GM21423 (cell line): ENCODE results near the gene PPFIA4.
"Not testable (repeated sequence)": the region's sequence is repeated elsewhere in the genome, so short reads cannot be mapped to it uniquely, and the experiment has no call there.

Experiments used
- ATAC-seq: cut with Tn5 transposase; IDR thresholded peaks from one replicate; pipeline ENCODE4 v1.9.1; 2021; ENCODE audit warnings: mild to moderate bottlenecking, moderate library complexity; ENCODE audit not compliant: unreplicated experiment

The PPFIA4 gene

GRCh38 chr1:203026031-203026665 is at the start of gene PPFIA4:
PPFIA4 (plus strand) TSS chr1:203026491; CDS start chr1:203039009, 12,518 bp downstream.
- ATAC-seq = peak; percentile 82

GRCh38 chr1:202976633-202977032 is 49.7 kb upstream of the PPFIA4 start:
- no peak for ATAC-seq

GRCh38 chr1:202979459-202979858 is 46.8 kb upstream of the PPFIA4 start:
- ATAC-seq = no peak

GRCh38 chr1:202981939-202982338 is 44.4 kb upstream of the PPFIA4 start:
- no peak for ATAC-seq

GRCh38 chr1:202982715-202983430 is 43.4 kb upstream of the PPFIA4 start:
- no peak for ATAC-seq

GRCh38 chr1:202986120-202986519 is 40.2 kb upstream of the PPFIA4 start:
- ATAC-seq = not testable (repeated sequence)

- ATAC-seq = no peak
Observed at GRCh38 chr1:202987255-202987654, 39.0 kb upstream of the PPFIA4 start.

GRCh38 chr1:202987922-202988583 is 38.2 kb upstream of the PPFIA4 start:
- no peak for ATAC-seq

GRCh38 chr1:202989879-202990278 is 36.4 kb upstream of the PPFIA4 start:
- ATAC-seq = no peak

GRCh38 chr1:202991112-202991511 is 35.2 kb upstream of the PPFIA4 start:
- ATAC-seq = no peak

- no peak for ATAC-seq
Observed at GRCh38 chr1:202994756-202995155, 31.5 kb upstream of the PPFIA4 start.

GRCh38 chr1:202998836-202999750 is 27.2 kb upstream of the PPFIA4 start:
- ATAC-seq = no peak

- no peak for ATAC-seq
Observed at GRCh38 chr1:203000217-203000944, 25.9 kb upstream of the PPFIA4 start.

GRCh38 chr1:203001986-203002385 is 24.3 kb upstream of the PPFIA4 start:
- no peak for ATAC-seq

- no peak for ATAC-seq
Observed at GRCh38 chr1:203002951-203003350, 23.3 kb upstream of the PPFIA4 start.

- ATAC-seq = not testable (repeated sequence)
Observed at GRCh38 chr1:203005395-203006142, 20.7 kb upstream of the PPFIA4 start.

- ATAC-seq = peak; percentile 90
Observed at GRCh38 chr1:203006948-203007871, 19.1 kb upstream of the PPFIA4 start, which contains the start of gene TMEM183A. TMEM183A (plus strand) TSS chr1:203007374; CDS start chr1:203007466, 92 bp downstream.

GRCh38 chr1:203009185-203009584 is 17.1 kb upstream of the PPFIA4 start:
- no peak for ATAC-seq
